ENCODE data around the gene CEP250.
"Not testable (repeated sequence)": the region's sequence is repeated elsewhere in the genome, so short reads cannot be mapped to it uniquely, and the experiment has no call there.

The CEP250 gene

GRCh38 chr20:35515341-35515740 lies 59.9 kb downstream of the CEP250 start:
- H3K4me3 Mint-ChIP-seq = no peak overlapping the region
- no peak for TF ChIP-seq CTCF (IDR thresholded peaks at IDR 0.05; ENCODE audit: unreplicated experiment in 3 of 3)
- H3K36me3 Mint-ChIP-seq (ENCODE audit: low read depth) = peaks cover 17% of the 10 kb centered on the region
- H3K4me1 Mint-ChIP-seq = no peaks in the 10 kb centered on the region
- no peak overlapping the region for H3K27ac Mint-ChIP-seq
- H3K27me3 Mint-ChIP-seq (ENCODE audit: low read depth) = no peaks in the 10 kb centered on the region
- no peaks in the 10 kb centered on the region for H3K9me3 Mint-ChIP-seq

- no peak for TF ChIP-seq CTCF (IDR thresholded peaks at IDR 0.05; ENCODE audit: unreplicated experiment in 3 of 3)
- Mint-ChIP-seq H3K9me3 (no peaks in the 10 kb centered on the region), H3K27ac (no peak overlapping the region), H3K27me3 (ENCODE audit: low read depth) (no peaks in the 10 kb centered on the region), H3K4me1 (no peaks in the 10 kb centered on the region), H3K36me3 (ENCODE audit: low read depth) (peaks cover 17% of the 10 kb centered on the region), H3K4me3 (no peak overlapping the region)
Observed at GRCh38 chr20:35515949-35516645, 60.7 kb downstream of the CEP250 start.

- Mint-ChIP-seq H3K4me3 (no peak overlapping the region), H3K9me3 (no peaks in the 10 kb centered on the region), H3K27ac (no peak overlapping the region), H3K4me1 (no peaks in the 10 kb centered on the region), H3K36me3 (ENCODE audit: low read depth) (peaks cover 12% of the 10 kb centered on the region), H3K27me3 (ENCODE audit: low read depth) (no peaks in the 10 kb centered on the region)
- no peak for TF ChIP-seq CTCF (IDR thresholded peaks at IDR 0.05; ENCODE audit: unreplicated experiment in 3 of 3)
Observed at GRCh38 chr20:35517125-35517524, 61.7 kb downstream of the CEP250 start.

- not testable (repeated sequence) for H3K27ac Mint-ChIP-seq; H3K9me3 Mint-ChIP-seq; H3K4me3 Mint-ChIP-seq; H3K27me3 Mint-ChIP-seq (ENCODE audit: low read depth); H3K4me1 Mint-ChIP-seq
- H3K36me3 Mint-ChIP-seq (ENCODE audit: low read depth) = peaks cover 10% of the 10 kb centered on the region
Observed at GRCh38 chr20:35517767-35518166, 62.4 kb downstream of the CEP250 start.

GRCh38 chr20:35518955-35519354 lies 63.6 kb downstream of the CEP250 start:
- no peak for TF ChIP-seq CTCF (IDR thresholded peaks at IDR 0.05; ENCODE audit: unreplicated experiment in 3 of 3)
- Mint-ChIP-seq H3K4me3 (no peak overlapping the region), H3K4me1 (no peaks in the 10 kb centered on the region)

GRCh38 chr20:35523298-35523888 lies 68.0 kb downstream of the CEP250 start:
- no peaks in the 10 kb centered on the region for H3K36me3 Mint-ChIP-seq (ENCODE audit: low read depth)
- TF ChIP-seq CTCF (IDR thresholded peaks at IDR 0.05; ENCODE audit: unreplicated experiment in 3 of 3) = peak in 2 of 3 experiments; percentile 24 to 28
- H3K27me3 Mint-ChIP-seq (ENCODE audit: low read depth) = peaks cover 3% of the 10 kb centered on the region
- no peak overlapping the region for H3K4me3 Mint-ChIP-seq
- H3K4me1 Mint-ChIP-seq = no peaks in the 10 kb centered on the region
- H3K9me3 Mint-ChIP-seq = no peaks in the 10 kb centered on the region
- no peak overlapping the region for H3K27ac Mint-ChIP-seq

More at GRCh38 chr20:35518955-35519354, 63.6 kb downstream of the CEP250 start:
- Mint-ChIP-seq H3K27ac (no peak overlapping the region), H3K36me3 (ENCODE audit: low read depth) (peaks cover 6% of the 10 kb centered on the region), H3K9me3 (no peaks in the 10 kb centered on the region), H3K27me3 (ENCODE audit: low read depth) (peaks cover 3% of the 10 kb centered on the region)

All from nephron (organoid).